Upper lobe of left lung (tissue), 4 donors: ENCODE results near the gene PFN1.

Experiments used
- EP300 ChIP-seq, 4 donors: sonication (generic); formaldehyde crosslinking; IDR thresholded peaks; one replicate each; pipeline ENCODE4 v1.5.1; 2017; ENCODE audit warnings: antibody characterized with exemption in 4 of 4, control low read depth in 2 of 4
- POLR2A ChIP-seq, 4 donors: fragments of 450-650 bp; IDR thresholded peaks; one replicate each; pipeline ENCODE4 v1.5.1; 2016 to 2017; ENCODE audit warnings: antibody characterized with exemption in 4 of 4, mild to moderate bottlenecking in 2 of 4
- POLR2AphosphoS5 ChIP-seq, 2 donors: sonication (generic); formaldehyde crosslinking; IDR thresholded peaks; one replicate each; pipeline ENCODE4 v1.5.1; 2017; ENCODE audit warnings: antibody characterized with exemption in 2 of 2
- TF ChIP-seq, protein P1 (sequence below), 6 experiments: fragments of 450-650 bp in 4 of 6; fragments of 200-600 bp in 2 of 6; sonication (generic) in 2 of 6; IDR thresholded peaks; one replicate each; pipeline ENCODE4 v1.5.1; 2016 to 2019; ENCODE audit warnings: antibody characterized with exemption in 6 of 6

DNA sequence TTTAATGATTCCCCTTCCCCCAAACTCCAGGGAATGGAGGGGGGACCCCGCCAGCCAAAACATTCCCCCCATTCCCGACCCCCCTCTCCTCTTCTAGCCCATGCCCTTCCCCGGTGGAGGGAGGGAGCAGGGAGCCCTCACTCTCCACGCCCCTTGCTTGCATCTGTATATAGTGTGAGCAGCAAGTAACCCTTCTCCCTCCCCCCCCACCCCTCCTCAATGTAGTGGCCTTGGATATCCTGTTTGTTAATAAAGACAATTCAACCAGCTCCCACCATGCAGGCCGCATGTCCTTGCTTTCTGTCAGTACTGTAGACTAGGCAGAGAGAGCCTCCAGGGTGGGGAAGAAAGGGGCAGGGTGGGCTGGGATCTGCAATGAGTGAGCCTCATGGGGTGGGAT lies 50.5 kb downstream of the PFN1 start:
- TF ChIP-seq, protein P1, sequence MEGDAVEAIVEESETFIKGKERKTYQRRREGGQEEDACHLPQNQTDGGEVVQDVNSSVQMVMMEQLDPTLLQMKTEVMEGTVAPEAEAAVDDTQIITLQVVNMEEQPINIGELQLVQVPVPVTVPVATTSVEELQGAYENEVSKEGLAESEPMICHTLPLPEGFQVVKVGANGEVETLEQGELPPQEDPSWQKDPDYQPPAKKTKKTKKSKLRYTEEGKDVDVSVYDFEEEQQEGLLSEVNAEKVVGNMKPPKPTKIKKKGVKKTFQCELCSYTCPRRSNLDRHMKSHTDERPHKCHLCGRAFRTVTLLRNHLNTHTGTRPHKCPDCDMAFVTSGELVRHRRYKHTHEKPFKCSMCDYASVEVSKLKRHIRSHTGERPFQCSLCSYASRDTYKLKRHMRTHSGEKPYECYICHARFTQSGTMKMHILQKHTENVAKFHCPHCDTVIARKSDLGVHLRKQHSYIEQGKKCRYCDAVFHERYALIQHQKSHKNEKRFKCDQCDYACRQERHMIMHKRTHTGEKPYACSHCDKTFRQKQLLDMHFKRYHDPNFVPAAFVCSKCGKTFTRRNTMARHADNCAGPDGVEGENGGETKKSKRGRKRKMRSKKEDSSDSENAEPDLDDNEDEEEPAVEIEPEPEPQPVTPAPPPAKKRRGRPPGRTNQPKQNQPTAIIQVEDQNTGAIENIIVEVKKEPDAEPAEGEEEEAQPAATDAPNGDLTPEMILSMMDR (IDR thresholded peaks at IDR 0.05) = no peak
- TF ChIP-seq EP300 (IDR thresholded peaks at IDR 0.05) (no peak), POLR2A (IDR thresholded peaks at IDR 0.05) (no peak), POLR2AphosphoS5 (IDR thresholded peaks at IDR 0.05) (no peak)
